ENCODE measurements around the gene ADGRG2. TPM values are rescaled to one million over a fixed set of nuclear protein-coding genes. Genes with fewer than 3 reads are reported as not detected.
"Not testable (repeated sequence)": the region's sequence is repeated elsewhere in the genome, so short reads cannot be mapped to it uniquely, and the experiment has no call there.

ADGRG2 gene
- total RNA-seq, 4 donors from 2014 or later = 1.8 to 4.3 (median 3.2) TPM

- Histone ChIP-seq H3K27ac (no peak overlapping the region), H3K4me3 (replicated peaks in 1 of 3) (no peak overlapping the region), H3K9me3 (no peaks in the 10 kb centered on the region), H3K27me3 (no peaks in the 10 kb centered on the region), H3K4me1 (no peaks in the 10 kb centered on the region), H3K36me3 (no peaks in the 10 kb centered on the region)
- DNase-seq = no peak
- intact Hi-C loops (cut with DNase I) = no loop called here
- WGBS, 2 donors = 70 to 77% methylated on average over 3 of the region's 3 CpGs
- TF ChIP-seq CTCF (IDR thresholded peaks at IDR 0.05) (no peak), POLR2A (IDR thresholded peaks at IDR 0.05) (no peak)
Measured at GRCh38 chrX:19072372-19072771, 49.9 kb downstream of the ADGRG2 start.

- DNase-seq = no peak
- Histone ChIP-seq H3K27ac (no peak overlapping the region), H3K36me3 (no peaks in the 10 kb centered on the region), H3K9me3 (no peaks in the 10 kb centered on the region), H3K4me3 (replicated peaks in 1 of 3) (no peak overlapping the region), H3K27me3 (no peaks in the 10 kb centered on the region), H3K4me1 (no peaks in the 10 kb centered on the region)
- TF ChIP-seq CTCF (IDR thresholded peaks at IDR 0.05) (no peak), POLR2A (IDR thresholded peaks at IDR 0.05) (no peak)
- WGBS, 2 donors = 93 to 95% methylated on average over 2 to 3 of the region's 3 CpGs
- intact Hi-C loops (cut with DNase I) = no loop called here
Measured at GRCh38 chrX:19070555-19070994, 51.7 kb downstream of the ADGRG2 start.

GRCh38 chrX:19066987-19067386 is 55.3 kb downstream of the ADGRG2 start:
- H3K27me3 ChIP-seq; H3K4me1 ChIP-seq; H3K36me3 ChIP-seq; H3K27ac ChIP-seq; DNase-seq; H3K9me3 ChIP-seq; intact Hi-C loops (cut with DNase I); H3K4me3 ChIP-seq (replicated peaks in 1 of 3): not testable (repeated sequence)
- WGBS, 2 donors = 96 to 98% methylated on average over 4 of the region's 4 CpGs

- no peak for DNase-seq
- WGBS, 2 donors = 87 to 92% methylated on average over 5 of the region's 5 CpGs
Measured at GRCh38 chrX:19065535-19065934, 56.7 kb downstream of the ADGRG2 start.

GRCh38 chrX:19064175-19064574 is 58.1 kb downstream of the ADGRG2 start:
- Histone ChIP-seq H3K27me3 (no peaks in the 10 kb centered on the region), H3K4me1 (no peaks in the 10 kb centered on the region), H3K27ac (no peak overlapping the region), H3K4me3 (replicated peaks in 1 of 3) (no peak overlapping the region), H3K36me3 (no peaks in the 10 kb centered on the region), H3K9me3 (no peaks in the 10 kb centered on the region)
- DNase-seq = no peak
- intact Hi-C loops (cut with DNase I) = no loop called here
- 98 to 100% methylated on average over 4 to 6 of the region's 6 CpGs for WGBS, 2 donors
- TF ChIP-seq POLR2A (IDR thresholded peaks at IDR 0.05) (no peak), CTCF (IDR thresholded peaks at IDR 0.05) (no peak)

More at GRCh38 chrX:19065535-19065934, 56.7 kb downstream of the ADGRG2 start:
- H3K9me3 ChIP-seq = no peaks in the 10 kb centered on the region
- H3K27me3 ChIP-seq = no peaks in the 10 kb centered on the region
- intact Hi-C loops (cut with DNase I) = no loop called here
- TF ChIP-seq POLR2A (IDR thresholded peaks at IDR 0.05) = no peak
- no peak for TF ChIP-seq CTCF (IDR thresholded peaks at IDR 0.05)
- H3K27ac ChIP-seq = no peak overlapping the region
- H3K36me3 ChIP-seq = no peaks in the 10 kb centered on the region
- H3K4me1 ChIP-seq = no peaks in the 10 kb centered on the region
- no peak overlapping the region for H3K4me3 ChIP-seq (replicated peaks in 1 of 3)

DNA sequence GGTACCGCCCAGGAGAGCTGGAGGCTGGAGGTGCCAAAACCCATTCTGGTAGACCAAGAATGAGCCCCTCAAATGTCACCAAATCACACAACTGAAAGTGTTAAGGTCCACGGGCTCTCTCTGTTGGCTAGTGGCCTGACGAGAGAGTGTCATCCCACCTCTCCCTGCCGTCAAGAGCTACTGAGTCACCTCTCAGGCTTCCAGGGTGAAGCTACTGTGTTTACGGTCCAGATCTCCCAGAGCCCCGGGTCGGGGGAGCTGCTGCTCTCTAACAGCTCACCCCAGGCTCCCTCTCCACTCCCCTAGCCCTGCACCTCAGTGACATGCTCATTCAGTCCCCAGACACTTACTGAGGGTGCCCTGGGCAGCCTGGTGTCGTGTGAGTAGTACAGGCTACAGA is 59.2 kb downstream of the ADGRG2 start:
- DNase-seq = no peak
- Histone ChIP-seq H3K4me1 (no peaks in the 10 kb centered on the region), H3K27ac (no peak overlapping the region), H3K9me3 (no peaks in the 10 kb centered on the region), H3K4me3 (replicated peaks in 1 of 3) (no peak overlapping the region), H3K36me3 (no peaks in the 10 kb centered on the region), H3K27me3 (no peaks in the 10 kb centered on the region)
- intact Hi-C loops (cut with DNase I) = no loop called here
- TF ChIP-seq POLR2A (IDR thresholded peaks at IDR 0.05) (no peak), CTCF (IDR thresholded peaks at IDR 0.05) (no peak)
- 78 to 88% methylated on average over 4 of the region's 8 CpGs for WGBS, 2 donors

Measured in thyroid gland (tissue), 4 donors.